CD14-positive monocyte (primary cell): ENCODE data around the gene ANKRD50. TPM values are rescaled to one million over a fixed set of nuclear protein-coding genes. Genes with fewer than 3 reads are reported as not detected.

Experiments used
- DNase-seq, 3 donors: peaks; one replicate each; pipeline ENCODE4 v3.0.0-alpha.2; 2011 to 2022
- H2AFZ ChIP-seq: 2 replicates; pipeline ENCODE4 v1.6.0; 2012; ENCODE audit warnings: mild to moderate bottlenecking, low read depth, low read length, inconsistent platforms; ENCODE audit not compliant: insufficient read depth, poor library complexity, severe bottlenecking
- H3K27ac ChIP-seq, 2 donors: 1 replicate in 1 of 2; 2 replicates in 1 of 2; pipeline ENCODE4 v1.5.1; 2012 to 2013; ENCODE audit warnings: low read length in 2 of 2, control low read depth in 1 of 2, inconsistent platforms in 1 of 2, low read depth in 1 of 2, mild to moderate bottlenecking in 1 of 2
- H3K27me3 ChIP-seq, 2 donors: one replicate each; pipeline versions ENCODE4 v1.6.0 to v1.6.1; 2011 to 2013; ENCODE audit warnings: low read length in 2 of 2; ENCODE audit not compliant: control insufficient read depth in 2 of 2, insufficient read depth in 2 of 2
- H3K36me3 ChIP-seq, 2 donors: replicated peaks in 1 of 2; 1 replicate in 1 of 2; 2 replicates in 1 of 2; pipeline versions ENCODE4 v1.5.1 to v1.6.1; 2012 to 2013; ENCODE audit warnings: low read length in 2 of 2, control low read depth in 1 of 2, inconsistent platforms in 1 of 2, mild to moderate bottlenecking in 1 of 2; ENCODE audit not compliant: insufficient read depth in 2 of 2, control insufficient read depth in 1 of 2
- H3K4me1 ChIP-seq, 2 donors: 1 replicate in 1 of 2; 2 replicates in 1 of 2; pipeline versions ENCODE4 v1.5.1 to v1.6.1; 2012 to 2013; ENCODE audit warnings: low read length in 2 of 2, control low read depth in 1 of 2, inconsistent platforms in 1 of 2, mild to moderate bottlenecking in 1 of 2, moderate library complexity in 1 of 2; ENCODE audit not compliant: insufficient read depth in 2 of 2, control insufficient read depth in 1 of 2
- H3K4me2 ChIP-seq: replicated peaks from 2 replicates; pipeline ENCODE3; 2012; ENCODE audit warnings: low read length, moderate library complexity, mild to moderate bottlenecking; ENCODE audit not compliant: poor library complexity, severe bottlenecking; ENCODE audit errors: extremely low read depth
- H3K4me3 ChIP-seq, 3 experiments: fragments of 200-600 bp in 1 of 3; sonication (generic) in 1 of 3; replicated peaks in 1 of 3; 1 replicate in 2 of 3; 2 replicates in 1 of 3; pipeline ENCODE4 v1.5.1; 2011 to 2013; ENCODE audit warnings: low read length in 3 of 3, mild to moderate bottlenecking in 3 of 3, control low read depth in 2 of 3, low read depth in 2 of 3, inconsistent platforms in 1 of 3, moderate library complexity in 1 of 3
- H3K79me2 ChIP-seq: 2 replicates; pipeline ENCODE4 v1.6.0; 2012; ENCODE audit warnings: mild to moderate bottlenecking, control low read depth, inconsistent platforms, low read length, moderate library complexity; ENCODE audit not compliant: insufficient read depth
- H3K9ac ChIP-seq: 2 replicates; pipeline ENCODE4 v1.6.0; 2017; ENCODE audit warnings: low read length, mild to moderate bottlenecking; ENCODE audit not compliant: insufficient read depth, poor library complexity, severe bottlenecking
- H3K9me3 ChIP-seq, 2 donors: replicated peaks in 1 of 2; 1 replicate in 1 of 2; 2 replicates in 1 of 2; pipeline versions ENCODE4 v1.5.1 to v1.6.1; 2012 to 2013; ENCODE audit warnings: low read length in 2 of 2, control low read depth in 1 of 2; ENCODE audit not compliant: control insufficient read depth in 1 of 2, insufficient read depth in 1 of 2
- H4K20me1 ChIP-seq: 2 replicates; pipeline ENCODE4 v1.6.0; 2012; ENCODE audit warnings: mild to moderate bottlenecking, low read length, control low read depth, moderate library complexity; ENCODE audit not compliant: insufficient read depth
- H3K27ac Mint-ChIP-seq, 7 donors: one replicate each; pipeline ENCODE4 v1.8.0; 2020; ENCODE audit warnings: mild to moderate bottlenecking in 7 of 7, mixed read lengths in 7 of 7, moderate library complexity in 6 of 7, inconsistent platforms in 2 of 7
- H3K27me3 Mint-ChIP-seq, 3 donors: one replicate each; pipeline ENCODE4 v1.8.0; 2021 to 2022; ENCODE audit warnings: low read depth in 3 of 3, mild to moderate bottlenecking in 3 of 3, mixed read lengths in 3 of 3, moderate library complexity in 3 of 3, inconsistent platforms in 1 of 3
- H3K36me3 Mint-ChIP-seq, 2 donors: one replicate each; pipeline ENCODE4 v1.8.0; 2020; ENCODE audit warnings: mixed read lengths in 2 of 2, inconsistent platforms in 1 of 2, mild to moderate bottlenecking in 1 of 2
- H3K4me1 Mint-ChIP-seq: one replicate; pipeline ENCODE4 v1.8.0; 2020; ENCODE audit warnings: mild to moderate bottlenecking, mixed read lengths
- H3K4me3 Mint-ChIP-seq, 2 donors: one replicate each; pipeline ENCODE4 v1.8.0; 2020; ENCODE audit warnings: mild to moderate bottlenecking in 2 of 2, mixed read lengths in 2 of 2, moderate library complexity in 1 of 2
- H3K9me3 Mint-ChIP-seq, 7 donors: one replicate each; pipeline ENCODE4 v1.8.0; 2020 to 2022; ENCODE audit warnings: mixed read lengths in 7 of 7, mild to moderate bottlenecking in 6 of 7, moderate library complexity in 6 of 7, inconsistent platforms in 2 of 7
- CTCF ChIP-seq: fragments of 200-600 bp; IDR thresholded peaks from one replicate; pipeline ENCODE4 v1.8.0; 2022; ENCODE audit warnings: antibody characterized with exemption, mild to moderate bottlenecking
- WGBS: methylation state at CpG from one replicate; pipeline ENCODE4 v1.1.5; 2013; ENCODE audit warnings: missing lambda C conversion rate; ENCODE audit not compliant: insufficient coverage; 5-methylcytosine and 5-hydroxymethylcytosine counted together
- intact Hi-C, 2 donors: fragments of 100-400 bp; cut with micrococcal nuclease; formaldehyde crosslinking; loops; one replicate each; pipeline versions ENCODE4 v1.15.0 to v1.15.1; 2023
- polyA plus RNA-seq, 3 donors: library from polyadenylated mRNA; depleted of rRNA in 1 of 3; unstranded in 2 of 3; stranded (reverse) in 1 of 3; fragments of 300-500 nt in 2 of 3; fragments of >200 nt in 1 of 3; fragmentation: Illumina TruSeq in 2 of 3; gene quantifications; 1 replicate in 2 of 3; 2 replicates in 1 of 3; pipeline ENCODE4 v1.2.3, GENCODE V29; 2012 to 2021

Gene ANKRD50
- polyA plus RNA-seq, 3 donors, result 2.6 to 6.4 (median 5.0) TPM

GRCh38 chr4:124748965-124749364 lies 36.4 kb upstream of the ANKRD50 start:
- H3K4me3 Mint-ChIP-seq, result no peak overlapping the region
- intact Hi-C loops, result no loop called here

GRCh38 chr4:124745985-124746801 lies 33.7 kb upstream of the ANKRD50 start:
- Histone ChIP-seq H4K20me1 (no peaks in the 10 kb centered on the region), H3K9me3 (no peaks in the 10 kb centered on the region), H2AFZ (no peak overlapping the region), H3K36me3 (no peaks in the 10 kb centered on the region), H3K9ac (no peak overlapping the region), H3K4me1 (no peaks in the 10 kb centered on the region), H3K4me2 (no peak overlapping the region), H3K27ac (no peak overlapping the region), H3K27me3 (no peaks in the 10 kb centered on the region), H3K4me3 (no peak overlapping the region), H3K79me2 (no peaks in the 10 kb centered on the region)
- TF ChIP-seq CTCF, result no peak
- WGBS, result 100% methylated on average over 1 of the region's 5 CpGs
- Mint-ChIP-seq H3K36me3 (no peaks in the 10 kb centered on the region), H3K4me1 (no peaks in the 10 kb centered on the region), H3K4me3 (no peak overlapping the region), H3K9me3 (peaks cover 0 to 2% (median 0%) of the 10 kb centered on the region in 7 donors), H3K27ac (no peak overlapping the region), H3K27me3 (peaks cover 0 to 4% (median 0%) of the 10 kb centered on the region in 3 donors)
- intact Hi-C loops, result no loop called here
- DNase-seq, result no peak

More at GRCh38 chr4:124748965-124749364, 36.4 kb upstream of the ANKRD50 start:
- Histone ChIP-seq H4K20me1 (no peaks in the 10 kb centered on the region), H3K4me3 (no peak overlapping the region), H3K27me3 (no peaks in the 10 kb centered on the region), H3K27ac (no peak overlapping the region), H3K9me3 (no peaks in the 10 kb centered on the region), H3K4me1 (no peaks in the 10 kb centered on the region), H3K9ac (no peak overlapping the region), H3K36me3 (no peaks in the 10 kb centered on the region), H2AFZ (no peak overlapping the region), H3K4me2 (no peak overlapping the region), H3K79me2 (no peaks in the 10 kb centered on the region)
- Mint-ChIP-seq H3K36me3 (no peaks in the 10 kb centered on the region), H3K9me3 (peaks cover 0 to 2% (median 0%) of the 10 kb centered on the region in 7 donors), H3K4me1 (no peaks in the 10 kb centered on the region), H3K27me3 (peaks cover 0 to 4% (median 0%) of the 10 kb centered on the region in 3 donors), H3K27ac (no peak overlapping the region)
- DNase-seq, result no peak
- no peak for TF ChIP-seq CTCF
- no CpG with 5 or more reads among the region's 1 CpG for WGBS
